ENCODE measurements around the gene PLA2G4A.
A peak's percentile ranks its signal among the peaks of the same experiment; 100 is the strongest.

Gene PLA2G4A

DNA sequence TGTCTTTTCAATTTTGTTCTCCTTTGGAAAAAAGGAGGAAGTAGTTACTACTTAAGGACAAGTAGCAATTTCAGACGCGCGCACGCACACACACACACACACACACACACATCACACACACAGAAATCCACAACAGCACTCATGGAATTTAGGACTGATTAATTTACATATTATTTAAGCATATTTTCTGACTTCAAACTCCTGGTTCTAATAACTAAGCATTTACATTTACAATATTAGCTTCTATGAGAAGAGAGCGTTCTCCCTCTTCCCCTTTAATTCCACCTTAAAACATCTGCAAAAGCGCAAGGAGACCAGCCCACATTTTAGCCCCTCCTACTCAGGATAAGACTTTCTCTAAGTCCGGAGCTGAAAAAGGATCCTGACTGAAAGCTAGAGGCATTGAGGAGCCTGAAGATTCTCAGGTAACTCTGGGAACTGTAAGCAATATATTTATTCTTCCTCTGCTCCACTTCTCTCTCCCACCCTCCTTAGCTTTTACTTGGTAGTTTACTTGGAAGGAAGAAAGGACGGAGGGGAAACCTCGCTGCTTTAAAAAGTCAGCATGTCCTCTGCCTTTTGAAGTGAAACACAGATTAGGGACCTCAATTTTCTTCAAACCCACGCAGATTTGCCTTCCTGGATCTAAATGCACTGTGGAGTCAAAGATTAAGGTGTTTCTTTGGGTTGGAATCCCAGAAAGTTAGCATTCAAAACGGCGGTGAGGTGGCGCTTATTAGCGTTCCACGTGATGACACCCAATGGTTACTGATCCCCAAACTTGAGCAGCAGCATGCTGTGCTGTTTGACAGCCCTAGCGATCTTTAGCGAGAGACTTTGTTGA lies at the start of gene PLA2G4A:
PLA2G4A (plus strand) TSS at position 339 of the 844 bp plus-strand sequence. CDS start 25,406 bp downstream, outside the sequence.
- DNase-seq (ENCODE audit: low read depth): peak; percentile 91
- TF ChIP-seq CTCF (conservative IDR thresholded peaks at IDR 0.05; ENCODE audit: low read depth, low read length): no peak
- H3K4me3 ChIP-seq (ENCODE audit: low read depth, low read length): peak within 1 kb of the TSS; percentile 66

DNA sequence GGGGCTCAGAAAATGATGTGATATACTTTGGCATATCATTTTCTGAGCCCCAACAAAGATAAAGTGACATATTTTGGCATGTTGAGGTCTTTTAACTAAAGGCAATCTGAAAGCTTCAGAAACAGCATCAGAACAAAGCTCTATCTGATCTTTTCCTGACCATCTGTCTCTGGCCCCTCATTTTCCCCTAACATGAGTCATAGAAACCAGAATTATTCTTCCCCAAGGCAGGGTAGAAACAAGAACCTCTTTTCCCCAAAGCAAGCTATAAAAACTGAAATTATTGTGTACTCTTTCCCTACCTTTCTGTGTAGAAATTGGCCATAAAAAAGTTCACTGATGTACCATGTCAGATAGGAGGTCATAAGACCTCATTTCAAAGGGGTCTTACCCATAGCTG lies 48.7 kb upstream of the PLA2G4A start:
- TF ChIP-seq CTCF (conservative IDR thresholded peaks at IDR 0.05; ENCODE audit: low read depth, low read length): no peak
- no peak for DNase-seq (ENCODE audit: low read depth)
- no peak overlapping the region for H3K4me3 ChIP-seq (ENCODE audit: low read depth, low read length)

- DNase-seq (ENCODE audit: low read depth): no peak
- H3K4me3 ChIP-seq (ENCODE audit: low read depth, low read length): no peak overlapping the region
- TF ChIP-seq CTCF (conservative IDR thresholded peaks at IDR 0.05; ENCODE audit: low read depth, low read length): no peak
These were observed 47.0 kb upstream of the PLA2G4A start for GRCh38 chr1:186781730-186782129.

- DNase-seq (ENCODE audit: low read depth): peak; percentile 57
- no peak for TF ChIP-seq CTCF (conservative IDR thresholded peaks at IDR 0.05; ENCODE audit: low read depth, low read length)
- H3K4me3 ChIP-seq (ENCODE audit: low read depth, low read length): no peak overlapping the region
These were observed 46.0 kb upstream of the PLA2G4A start for GRCh38 chr1:186782791-186783190.

- no peak overlapping the region for H3K4me3 ChIP-seq (ENCODE audit: low read depth, low read length)
- TF ChIP-seq CTCF (conservative IDR thresholded peaks at IDR 0.05; ENCODE audit: low read depth, low read length): no peak
- DNase-seq (ENCODE audit: low read depth): peak; percentile 39
These were observed 45.6 kb upstream of the PLA2G4A start for GRCh38 chr1:186783193-186783592.

DNA sequence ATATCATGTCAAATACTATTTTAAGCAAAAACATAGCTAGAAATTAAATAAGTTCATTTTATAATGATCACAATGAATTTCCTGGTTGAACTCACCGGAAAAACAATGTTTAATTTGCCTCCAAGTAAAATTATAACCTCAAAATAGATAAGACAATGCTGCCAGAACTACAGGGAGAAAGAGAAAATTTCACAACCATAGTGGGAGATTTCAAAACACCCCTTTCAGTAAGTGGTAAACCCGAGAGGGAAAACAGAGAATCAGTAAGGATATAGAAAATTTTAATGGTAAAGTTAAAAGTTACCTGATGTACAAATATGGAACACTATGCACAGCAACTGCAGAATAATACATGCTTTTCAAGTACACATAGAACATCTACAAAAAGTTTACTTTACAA lies 43.2 kb upstream of the PLA2G4A start:
- DNase-seq (ENCODE audit: low read depth): peak; percentile 72

More for the DNA sequence above, 43.2 kb upstream of the PLA2G4A start:
- no peak for TF ChIP-seq CTCF (conservative IDR thresholded peaks at IDR 0.05; ENCODE audit: low read depth, low read length)
- no peak overlapping the region for H3K4me3 ChIP-seq (ENCODE audit: low read depth, low read length)
